ENCODE results near the gene ICE1.
"Not testable (repeated sequence)": the region's sequence is repeated elsewhere in the genome, so short reads cannot be mapped to it uniquely, and the experiment has no call there.

Gene ICE1

DNA sequence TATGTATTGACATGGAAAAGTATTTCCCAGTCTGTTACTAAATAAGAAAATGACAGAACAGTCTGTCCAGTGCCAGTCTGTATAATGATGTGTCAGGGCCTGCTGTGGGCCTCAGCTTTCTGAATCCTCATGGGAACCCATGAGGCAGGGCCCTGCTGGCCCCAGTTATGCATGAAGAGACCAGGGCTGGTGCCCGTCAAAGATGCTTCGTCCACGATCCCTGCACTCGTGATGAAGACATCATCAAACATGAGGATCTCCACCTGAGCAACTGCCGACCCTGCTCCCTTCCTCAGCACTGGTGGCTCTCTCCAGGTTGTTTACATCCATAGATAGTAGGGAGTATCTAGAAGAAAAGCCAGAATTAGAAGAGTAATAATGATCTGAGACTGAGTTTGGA lies 52.5 kb downstream of the ICE1 start:
- Histone ChIP-seq H3K27ac (ENCODE audit: low read depth, low read length) (no peak overlapping the region), H3K4me1 (ENCODE audit: control insufficient read depth, insufficient read depth, low read length, unreplicated experiment) (peaks cover 5% of the 10 kb centered on the region), H3K36me3 (ENCODE audit: insufficient read depth, low read length) (peaks cover 19% of the 10 kb centered on the region; the same call in 1 of the 2 replicates)

DNA sequence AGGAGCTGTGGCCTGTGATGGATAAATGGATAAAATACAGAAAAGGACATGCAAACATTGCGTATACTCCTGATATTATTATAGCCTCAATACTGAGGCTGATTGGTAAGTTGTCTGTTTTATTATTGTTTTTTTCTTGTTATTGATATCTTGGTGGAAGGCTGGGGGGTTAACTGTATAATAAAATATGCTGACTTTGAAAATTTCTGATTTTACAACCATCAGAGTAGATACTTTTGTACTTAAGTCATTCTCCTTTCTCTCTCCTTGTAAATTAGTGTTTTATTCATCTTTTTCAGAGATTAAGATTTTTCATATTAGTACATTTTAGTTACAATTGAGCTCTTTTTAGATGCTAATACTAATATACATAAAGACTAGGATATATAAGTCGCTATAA lies 53.5 kb downstream of the ICE1 start:
- H3K36me3 ChIP-seq (ENCODE audit: insufficient read depth, low read length): peaks cover 19% of the 10 kb centered on the region; the same call in 1 of the 2 replicates
- no peak overlapping the region for H3K4me3 ChIP-seq (ENCODE audit: low read depth, low read length)
- no peaks in the 10 kb centered on the region for H3K27me3 ChIP-seq (ENCODE audit: insufficient read depth, low read length)
- no peaks in the 10 kb centered on the region for H3K79me2 ChIP-seq (ENCODE audit: control insufficient read depth, insufficient read depth, low read length, unreplicated experiment)
- H3K4me1 ChIP-seq (ENCODE audit: control insufficient read depth, insufficient read depth, low read length, unreplicated experiment): peaks cover 8% of the 10 kb centered on the region
- no peak overlapping the region for H3K27ac ChIP-seq (ENCODE audit: low read depth, low read length)
- no peak overlapping the region for H2AFZ ChIP-seq (ENCODE audit: low read length, unreplicated experiment)

More for the DNA sequence above, 52.5 kb downstream of the ICE1 start:
- Histone ChIP-seq H3K4me3 (ENCODE audit: low read depth, low read length) (no peak overlapping the region), H2AFZ (ENCODE audit: low read length, unreplicated experiment) (no peak overlapping the region), H3K79me2 (ENCODE audit: control insufficient read depth, insufficient read depth, low read length, unreplicated experiment) (no peaks in the 10 kb centered on the region), H3K27me3 (ENCODE audit: insufficient read depth, low read length) (no peaks in the 10 kb centered on the region)

DNA sequence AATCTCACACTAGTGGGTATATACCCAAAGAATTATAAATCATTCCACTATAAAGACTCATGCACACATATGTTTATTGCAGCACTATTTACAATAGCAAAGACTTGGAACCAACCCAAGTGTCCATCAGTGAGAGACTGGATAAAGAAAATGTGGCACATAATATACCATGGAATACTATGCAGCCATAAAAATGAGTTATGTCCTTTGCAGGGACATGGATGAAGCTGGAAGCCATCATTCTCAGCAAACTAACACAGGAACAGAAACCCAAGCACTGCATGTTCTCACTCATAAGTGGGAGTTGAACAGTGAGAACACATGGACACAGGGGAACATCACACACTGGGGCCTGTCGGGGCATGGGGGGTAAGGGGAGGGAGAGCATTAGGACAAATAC lies 57.1 kb downstream of the ICE1 start:
- not testable (repeated sequence) for H3K27ac ChIP-seq (ENCODE audit: low read depth, low read length); H3K79me2 ChIP-seq (ENCODE audit: control insufficient read depth, insufficient read depth, low read length, unreplicated experiment); H2AFZ ChIP-seq (ENCODE audit: low read length, unreplicated experiment); H3K4me1 ChIP-seq (ENCODE audit: control insufficient read depth, insufficient read depth, low read length, unreplicated experiment); H3K27me3 ChIP-seq (ENCODE audit: insufficient read depth, low read length); H3K4me3 ChIP-seq (ENCODE audit: low read depth, low read length)
- peaks cover 14% of the 10 kb centered on the region; the same call in 1 of the 2 replicates for H3K36me3 ChIP-seq (ENCODE audit: insufficient read depth, low read length)

DNA sequence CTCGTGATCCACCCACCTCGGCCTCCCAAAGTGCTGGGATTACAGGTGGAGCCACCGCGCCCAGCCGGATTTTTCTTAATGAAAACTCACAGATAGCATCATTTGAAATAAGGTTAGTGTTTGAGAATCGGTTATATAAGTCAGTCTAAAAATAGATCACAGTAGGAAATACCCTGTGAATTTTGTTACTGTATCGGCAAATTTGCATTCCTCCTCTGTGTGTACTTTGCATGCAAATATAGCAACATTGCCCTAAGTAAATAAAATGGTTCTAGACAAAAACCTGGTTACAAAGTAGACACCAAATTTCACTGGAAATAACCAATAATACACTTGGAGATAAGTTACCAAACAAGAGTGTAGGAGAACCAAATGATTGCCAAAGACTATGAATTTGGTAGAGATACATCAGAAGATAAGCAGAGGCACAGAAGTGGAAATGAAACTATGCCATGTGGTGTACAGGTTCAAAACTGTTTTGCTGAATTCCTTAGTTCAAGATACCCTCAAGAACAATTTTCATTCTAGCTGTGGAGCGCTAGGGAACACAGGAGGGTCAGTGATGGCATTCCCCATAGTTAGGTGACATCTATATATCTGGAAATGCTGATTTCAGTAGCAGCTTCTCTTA lies 58.1 kb downstream of the ICE1 start:
- Histone ChIP-seq H3K27me3 (ENCODE audit: insufficient read depth, low read length) (no peaks in the 10 kb centered on the region), H3K36me3 (ENCODE audit: insufficient read depth, low read length) (peaks cover 9% of the 10 kb centered on the region; the same call in 1 of the 2 replicates)

DNA sequence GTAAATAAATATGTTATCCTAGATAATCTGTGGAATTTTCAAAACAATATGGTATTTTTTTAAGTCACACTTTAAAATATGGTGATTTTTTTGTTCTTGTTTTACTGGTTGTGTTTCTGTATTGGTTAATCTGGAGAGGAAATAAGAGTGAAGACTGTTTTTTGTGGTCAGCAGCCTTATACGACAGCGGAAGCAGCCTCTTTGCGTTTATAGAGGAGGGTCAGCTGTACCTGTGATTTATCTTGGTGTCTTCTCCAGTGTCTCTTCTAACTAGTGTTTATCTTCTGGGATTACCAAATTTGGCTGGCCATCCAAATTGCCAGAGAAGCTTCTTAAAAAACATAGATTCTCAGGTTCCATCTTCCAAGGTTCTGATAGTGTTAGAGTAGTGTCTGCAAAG lies 58.7 kb downstream of the ICE1 start:
- Histone ChIP-seq H3K27ac (ENCODE audit: low read depth, low read length) (no peak overlapping the region), H3K4me3 (ENCODE audit: low read depth, low read length) (no peak overlapping the region), H3K4me1 (ENCODE audit: control insufficient read depth, insufficient read depth, low read length, unreplicated experiment) (peaks cover 11% of the 10 kb centered on the region), H2AFZ (ENCODE audit: low read length, unreplicated experiment) (no peak overlapping the region), H3K79me2 (ENCODE audit: control insufficient read depth, insufficient read depth, low read length, unreplicated experiment) (no peaks in the 10 kb centered on the region), H3K27me3 (ENCODE audit: insufficient read depth, low read length) (no peaks in the 10 kb centered on the region), H3K36me3 (ENCODE audit: insufficient read depth, low read length) (peaks cover 6% of the 10 kb centered on the region; the same call in 1 of the 2 replicates)

More for the DNA sequence above, 58.1 kb downstream of the ICE1 start:
- Histone ChIP-seq H3K79me2 (ENCODE audit: control insufficient read depth, insufficient read depth, low read length, unreplicated experiment) (no peaks in the 10 kb centered on the region), H2AFZ (ENCODE audit: low read length, unreplicated experiment) (no peak overlapping the region), H3K27ac (ENCODE audit: low read depth, low read length) (no peak overlapping the region), H3K4me1 (ENCODE audit: control insufficient read depth, insufficient read depth, low read length, unreplicated experiment) (peaks cover 11% of the 10 kb centered on the region), H3K4me3 (ENCODE audit: low read depth, low read length) (no peak overlapping the region)

DNA sequence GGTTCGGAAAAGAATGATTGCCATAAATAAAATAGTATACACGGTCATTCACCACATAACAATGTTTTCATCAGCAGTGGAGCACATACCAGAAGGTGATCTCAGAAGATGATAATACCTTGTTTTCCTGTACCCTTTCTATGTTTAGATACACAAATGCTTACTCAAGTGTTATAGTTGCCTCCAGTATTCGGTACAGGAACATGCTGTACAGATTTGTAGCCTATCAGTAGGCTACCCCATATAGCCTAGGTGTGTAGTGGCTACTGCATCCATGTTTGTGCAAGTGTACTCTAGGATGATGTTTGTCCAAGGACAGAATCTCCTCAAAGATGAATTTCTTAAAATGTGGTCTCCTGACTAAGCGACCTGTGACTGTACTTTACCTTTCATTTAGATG lies 59.2 kb downstream of the ICE1 start:
- H3K79me2 ChIP-seq (ENCODE audit: control insufficient read depth, insufficient read depth, low read length, unreplicated experiment): no peaks in the 10 kb centered on the region
- 0 out of 2 replicates have a peak, but pooled peaks cover 1% of the 10 kb centered on the region for H3K36me3 ChIP-seq (ENCODE audit: insufficient read depth, low read length)
- peaks cover 11% of the 10 kb centered on the region for H3K4me1 ChIP-seq (ENCODE audit: control insufficient read depth, insufficient read depth, low read length, unreplicated experiment)
- no peak overlapping the region for H3K27ac ChIP-seq (ENCODE audit: low read depth, low read length)
- H3K4me3 ChIP-seq (ENCODE audit: low read depth, low read length): no peak overlapping the region
- H3K27me3 ChIP-seq (ENCODE audit: insufficient read depth, low read length): no peaks in the 10 kb centered on the region
- H2AFZ ChIP-seq (ENCODE audit: low read length, unreplicated experiment): no peak overlapping the region

DNA sequence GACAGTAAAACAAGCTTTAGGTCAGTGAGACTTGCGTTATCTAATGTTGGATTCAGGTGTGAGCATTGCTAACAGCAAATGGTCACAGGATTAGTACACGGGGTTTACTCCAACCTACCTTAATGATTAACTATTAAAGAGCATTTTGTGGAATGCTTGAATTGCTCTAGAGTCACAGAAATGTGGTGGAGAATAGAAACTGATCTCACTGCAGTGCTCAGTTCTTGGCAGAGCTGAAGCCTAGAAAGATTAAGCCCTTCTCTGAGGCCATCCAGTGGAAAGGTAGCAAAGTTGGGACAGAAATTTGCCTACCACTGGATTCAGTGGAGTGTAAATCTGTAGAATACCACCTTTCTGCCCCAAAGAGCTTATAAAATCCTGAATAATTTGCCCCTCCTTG lies 60.9 kb downstream of the ICE1 start:
- no peaks in the 10 kb centered on the region for H3K27me3 ChIP-seq (ENCODE audit: insufficient read depth, low read length)
- H2AFZ ChIP-seq (ENCODE audit: low read length, unreplicated experiment): no peak overlapping the region
- H3K4me1 ChIP-seq (ENCODE audit: control insufficient read depth, insufficient read depth, low read length, unreplicated experiment): peaks cover 11% of the 10 kb centered on the region
- no peak overlapping the region for H3K27ac ChIP-seq (ENCODE audit: low read depth, low read length)
- H3K36me3 ChIP-seq (ENCODE audit: insufficient read depth, low read length): no peaks in the 10 kb centered on the region
- H3K4me3 ChIP-seq (ENCODE audit: low read depth, low read length): no peak overlapping the region
- no peaks in the 10 kb centered on the region for H3K79me2 ChIP-seq (ENCODE audit: control insufficient read depth, insufficient read depth, low read length, unreplicated experiment)

DNA sequence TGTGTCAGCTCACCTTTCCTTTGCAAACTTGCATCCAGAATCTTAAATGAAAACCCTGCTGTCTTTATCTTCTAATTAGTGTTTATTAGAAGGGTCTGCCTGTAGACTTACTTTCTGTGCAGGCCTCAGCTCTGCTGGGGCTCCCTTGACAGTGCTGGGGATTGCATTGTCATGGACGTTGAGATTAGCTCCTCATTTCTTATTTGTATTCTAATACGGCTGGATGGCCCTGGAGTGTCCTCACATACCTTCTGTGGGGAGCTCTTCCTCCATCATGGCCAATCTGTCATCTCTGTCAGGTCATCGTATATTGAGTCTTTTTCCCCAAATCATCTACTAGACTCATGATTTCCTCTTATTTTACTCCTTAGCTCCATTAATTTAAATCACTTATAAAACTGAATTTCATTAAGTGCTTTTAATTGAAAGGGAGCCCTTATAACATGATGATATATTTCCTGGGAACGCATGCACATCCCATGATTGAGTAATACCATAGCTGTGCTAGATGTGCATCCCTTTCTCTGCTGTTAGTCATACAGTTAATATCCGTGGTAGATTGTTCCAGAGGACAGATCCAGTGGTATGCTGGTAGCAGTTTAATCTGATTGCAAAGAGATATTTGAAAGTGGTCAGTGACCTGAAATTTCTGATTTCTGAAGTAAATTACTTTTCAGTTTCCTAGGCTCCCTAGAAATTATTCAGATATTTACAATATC lies 61.6 kb downstream of the ICE1 start:
- H3K27ac ChIP-seq (ENCODE audit: low read depth, low read length): no peak overlapping the region

DNA sequence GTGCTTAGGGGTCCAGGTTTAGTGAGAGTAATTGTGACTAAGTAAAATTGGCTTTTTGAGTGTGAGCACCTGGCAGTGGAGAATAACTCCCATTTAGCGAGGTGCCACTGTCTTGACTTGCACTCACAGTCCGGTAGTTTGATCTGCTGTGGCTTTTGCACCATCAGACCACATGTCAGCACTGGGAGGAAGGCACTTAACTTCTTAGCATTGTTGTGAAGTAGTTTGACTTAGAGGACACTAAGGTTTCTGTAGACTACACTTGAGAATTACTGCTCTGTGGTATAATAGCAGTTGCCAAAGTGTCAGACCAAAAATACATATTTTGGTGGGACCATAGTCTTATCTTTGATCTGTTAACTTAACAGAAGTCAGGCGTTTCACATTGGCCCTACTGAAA lies 63.6 kb downstream of the ICE1 start:
- Histone ChIP-seq H3K27ac (ENCODE audit: low read depth, low read length) (no peak overlapping the region), H3K27me3 (ENCODE audit: insufficient read depth, low read length) (no peaks in the 10 kb centered on the region), H3K79me2 (ENCODE audit: control insufficient read depth, insufficient read depth, low read length, unreplicated experiment) (no peaks in the 10 kb centered on the region), H3K4me1 (ENCODE audit: control insufficient read depth, insufficient read depth, low read length, unreplicated experiment) (peaks cover 7% of the 10 kb centered on the region), H3K4me3 (ENCODE audit: low read depth, low read length) (no peak overlapping the region), H3K36me3 (ENCODE audit: insufficient read depth, low read length) (no peaks in the 10 kb centered on the region), H2AFZ (ENCODE audit: low read length, unreplicated experiment) (no peak overlapping the region)

More for the DNA sequence above, 61.6 kb downstream of the ICE1 start:
- Histone ChIP-seq H3K79me2 (ENCODE audit: control insufficient read depth, insufficient read depth, low read length, unreplicated experiment) (no peaks in the 10 kb centered on the region), H3K36me3 (ENCODE audit: insufficient read depth, low read length) (no peaks in the 10 kb centered on the region), H3K4me3 (ENCODE audit: low read depth, low read length) (no peak overlapping the region), H3K4me1 (ENCODE audit: control insufficient read depth, insufficient read depth, low read length, unreplicated experiment) (peaks cover 11% of the 10 kb centered on the region), H2AFZ (ENCODE audit: low read length, unreplicated experiment) (no peak overlapping the region), H3K27me3 (ENCODE audit: insufficient read depth, low read length) (no peaks in the 10 kb centered on the region)

DNA sequence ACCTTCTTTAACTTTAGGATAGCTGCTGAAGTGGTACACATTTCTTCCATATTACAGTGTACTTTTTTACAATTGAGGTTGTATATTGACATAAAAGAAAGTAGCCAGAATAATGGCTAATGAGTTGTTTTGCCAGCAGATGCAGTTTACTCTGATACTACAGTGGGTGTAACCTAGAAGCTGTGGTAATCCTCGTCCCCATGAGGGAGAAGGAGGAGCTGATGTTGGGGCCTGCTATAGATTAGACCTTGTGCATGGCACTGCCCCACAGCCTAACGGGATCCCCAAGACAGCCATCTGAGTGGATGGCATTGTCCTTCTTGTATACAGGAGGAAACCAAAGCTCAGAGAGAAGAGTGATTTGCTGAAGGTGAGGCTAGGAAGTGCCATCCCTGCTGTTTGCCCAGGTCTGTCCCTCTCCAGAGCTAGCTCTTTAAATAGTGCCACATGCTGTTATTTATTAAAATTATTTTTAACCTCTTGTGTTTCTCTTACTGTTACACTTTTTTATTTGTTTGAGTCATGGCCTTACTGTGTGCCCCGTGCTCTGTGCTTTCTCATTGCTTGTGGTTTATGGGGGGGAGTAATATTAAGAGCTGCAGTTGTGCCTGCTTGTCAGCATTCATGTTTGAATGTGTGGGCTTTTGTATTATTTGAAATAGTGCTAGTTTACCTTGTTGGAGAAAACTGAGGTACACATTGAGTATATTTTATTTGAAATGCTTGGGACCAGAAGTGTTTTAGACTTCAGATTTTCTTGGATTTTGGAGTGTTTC lies 65.3 kb downstream of the ICE1 start:
- Histone ChIP-seq H3K4me1 (ENCODE audit: control insufficient read depth, insufficient read depth, low read length, unreplicated experiment) (peaks cover 7% of the 10 kb centered on the region), H3K27me3 (ENCODE audit: insufficient read depth, low read length) (no peaks in the 10 kb centered on the region), H3K4me3 (ENCODE audit: low read depth, low read length) (no peak overlapping the region), H3K36me3 (ENCODE audit: insufficient read depth, low read length) (no peaks in the 10 kb centered on the region), H3K27ac (ENCODE audit: low read depth, low read length) (no peak overlapping the region), H3K79me2 (ENCODE audit: control insufficient read depth, insufficient read depth, low read length, unreplicated experiment) (no peaks in the 10 kb centered on the region), H2AFZ (ENCODE audit: low read length, unreplicated experiment) (no peak overlapping the region)
